HS-5 (cell line): ENCODE measurements around the gene PLEK.
A peak's percentile ranks its signal among the peaks of the same experiment; 100 is the strongest.
"Not testable (repeated sequence)": the region's sequence is repeated elsewhere in the genome, so short reads cannot be mapped to it uniquely, and the experiment has no call there.

Experiments used
- DNase-seq: peaks from one replicate; pipeline ENCODE4 v3.0.0-alpha.2; 2012; ENCODE audit warnings: low read depth

The PLEK gene

GRCh38 chr2:68352651-68353391 is 12.3 kb upstream of the PLEK start:
- no peak for DNase-seq

GRCh38 chr2:68356599-68357239 is 8.4 kb upstream of the PLEK start:
- no peak for DNase-seq

- DNase-seq: no peak
These were observed 7.3 kb upstream of the PLEK start for GRCh38 chr2:68357605-68358337.

GRCh38 chr2:68359889-68360288 is 5.2 kb upstream of the PLEK start:
- no peak for DNase-seq

GRCh38 chr2:68362069-68362468 is 3.0 kb upstream of the PLEK start:
- DNase-seq: peak; percentile 24

- no peak for DNase-seq
These were observed 2.3 kb upstream of the PLEK start for GRCh38 chr2:68362749-68363148.

- DNase-seq: no peak
These were observed 1.4 kb upstream of the PLEK start for GRCh38 chr2:68363721-68364120.

GRCh38 chr2:68366083-68366560 is 1.0 kb downstream of the PLEK start:
- no peak for DNase-seq

GRCh38 chr2:68367953-68368653 is 3.0 kb downstream of the PLEK start:
- no peak for DNase-seq

GRCh38 chr2:68368654-68369336 is 3.7 kb downstream of the PLEK start:
- DNase-seq: peak; percentile 29

- no peak for DNase-seq
These were observed 4.3 kb downstream of the PLEK start for GRCh38 chr2:68369337-68369734.

GRCh38 chr2:68371138-68371537 is 6.1 kb downstream of the PLEK start:
- no peak for DNase-seq

GRCh38 chr2:68371581-68371980 is 6.5 kb downstream of the PLEK start:
- DNase-seq: no peak

- no peak for DNase-seq
These were observed 7.4 kb downstream of the PLEK start for GRCh38 chr2:68372485-68372884.

- DNase-seq: no peak
These were observed 9.1 kb downstream of the PLEK start for GRCh38 chr2:68374184-68374583.

- no peak for DNase-seq
These were observed 10.5 kb downstream of the PLEK start for GRCh38 chr2:68375582-68375981.

- DNase-seq: no peak
These were observed 12.2 kb downstream of the PLEK start for GRCh38 chr2:68377137-68377780.

GRCh38 chr2:68378779-68379178 is 13.7 kb downstream of the PLEK start:
- DNase-seq: not testable (repeated sequence)

- DNase-seq: no peak
These were observed 14.2 kb downstream of the PLEK start for GRCh38 chr2:68379184-68379708.

- no peak for DNase-seq
These were observed 18.7 kb downstream of the PLEK start for GRCh38 chr2:68383778-68384177.
